HG03469 (cell line): ENCODE results near the gene PLEKHJ1.

Source experiments
- ATAC-seq: cut with Tn5 transposase; IDR thresholded peaks from one replicate; pipeline ENCODE4 v1.9.1; 2021; ENCODE audit warnings: mild to moderate bottlenecking, moderate library complexity, moderate number of reproducible peaks; ENCODE audit not compliant: unreplicated experiment

Gene PLEKHJ1

GRCh38 chr19:2249880-2250765 is 14.0 kb upstream of the PLEKHJ1 start:
- no peak for ATAC-seq

GRCh38 chr19:2249010-2249866 is 13.1 kb upstream of the PLEKHJ1 start, which contains the start of gene AMH:
Gene AMH, plus strand, starts transcription at chr19:2249323. Its CDS starts 10 bp downstream, at chr19:2249333.
- no peak for ATAC-seq

- no peak for ATAC-seq
Measured at GRCh38 chr19:2248136-2249009, 12.2 kb upstream of the PLEKHJ1 start.

GRCh38 chr19:2247433-2248101 is 11.4 kb upstream of the PLEKHJ1 start:
- ATAC-seq, result no peak

GRCh38 chr19:2246801-2247361 is 10.8 kb upstream of the PLEKHJ1 start:
- no peak for ATAC-seq

GRCh38 chr19:2246014-2246620 is 10.0 kb upstream of the PLEKHJ1 start:
- ATAC-seq, result no peak

GRCh38 chr19:2245273-2245672 is 9.1 kb upstream of the PLEKHJ1 start:
- ATAC-seq, result no peak

- ATAC-seq, result no peak
Measured at GRCh38 chr19:2244486-2244885, 8.4 kb upstream of the PLEKHJ1 start.

- ATAC-seq, result no peak
Measured at GRCh38 chr19:2244125-2244411, 7.9 kb upstream of the PLEKHJ1 start.

- no peak for ATAC-seq
Measured at GRCh38 chr19:2243274-2244124, 7.4 kb upstream of the PLEKHJ1 start.

GRCh38 chr19:2242816-2243215 is 6.7 kb upstream of the PLEKHJ1 start:
- no peak for ATAC-seq

GRCh38 chr19:2242092-2242537 is 6.0 kb upstream of the PLEKHJ1 start:
- no peak for ATAC-seq

- ATAC-seq, result no peak
Measured at GRCh38 chr19:2240881-2241760, 5.0 kb upstream of the PLEKHJ1 start.

GRCh38 chr19:2239771-2240770 is 3.9 kb upstream of the PLEKHJ1 start:
- ATAC-seq, result no peak

GRCh38 chr19:2239173-2239572 is 3.0 kb upstream of the PLEKHJ1 start:
- no peak for ATAC-seq

GRCh38 chr19:2237869-2238153 is 1.7 kb upstream of the PLEKHJ1 start:
- no peak for ATAC-seq
